ENCODE results near the gene KRTAP10-2. TPM values are rescaled to one million over a fixed set of nuclear protein-coding genes. Genes with fewer than 3 reads are reported as not detected.
"Not testable (repeated sequence)": the region's sequence is repeated elsewhere in the genome, so short reads cannot be mapped to it uniquely, and the experiment has no call there.

The KRTAP10-2 gene
- total RNA-seq, 1 donor from 2014 or later = not detected

- H3K4me3 Mint-ChIP-seq = no peak overlapping the region
- no peak overlapping the region for H3K27ac Mint-ChIP-seq (ENCODE audit: unreplicated experiment)
- H3K9me3 Mint-ChIP-seq = peaks cover 6% of the 10 kb centered on the region
- peaks cover 44% of the 10 kb centered on the region for H3K27me3 Mint-ChIP-seq (ENCODE audit: low read depth)
- TF ChIP-seq CTCF (conservative IDR thresholded peaks at IDR 0.05) = no peak
- DNase-seq (ENCODE audit: low read depth, low spot score) = no peak
- peaks cover 10% of the 10 kb centered on the region for H3K36me3 Mint-ChIP-seq (ENCODE audit: low read depth)
- peaks cover 12% of the 10 kb centered on the region for H3K4me1 Mint-ChIP-seq
These were observed 31.9 kb upstream of the KRTAP10-2 start for GRCh38 chr21:44583089-44583799.

- H3K4me1 Mint-ChIP-seq = peaks cover 12% of the 10 kb centered on the region
These were observed 30.8 kb upstream of the KRTAP10-2 start for GRCh38 chr21:44582055-44582454.

GRCh38 chr21:44581158-44581557, 29.9 kb upstream of the KRTAP10-2 start:
- H3K36me3 Mint-ChIP-seq (ENCODE audit: low read depth) = peaks cover 17% of the 10 kb centered on the region
- no peak for TF ChIP-seq CTCF (conservative IDR thresholded peaks at IDR 0.05)
- no peak overlapping the region for H3K4me3 Mint-ChIP-seq
- peaks cover 12% of the 10 kb centered on the region for H3K4me1 Mint-ChIP-seq
- no peak overlapping the region for H3K27ac Mint-ChIP-seq (ENCODE audit: unreplicated experiment)
- H3K9me3 Mint-ChIP-seq = peaks cover 12% of the 10 kb centered on the region
- no peak for DNase-seq (ENCODE audit: low read depth, low spot score)
- H3K27me3 Mint-ChIP-seq (ENCODE audit: low read depth) = peaks cover 28% of the 10 kb centered on the region

More at GRCh38 chr21:44582055-44582454, 30.8 kb upstream of the KRTAP10-2 start:
- no peak for TF ChIP-seq CTCF (conservative IDR thresholded peaks at IDR 0.05)
- H3K36me3 Mint-ChIP-seq (ENCODE audit: low read depth) = peaks cover 13% of the 10 kb centered on the region
- DNase-seq (ENCODE audit: low read depth, low spot score) = no peak
- H3K27me3 Mint-ChIP-seq (ENCODE audit: low read depth) = peaks cover 32% of the 10 kb centered on the region
- no peak overlapping the region for H3K4me3 Mint-ChIP-seq
- H3K9me3 Mint-ChIP-seq = peaks cover 10% of the 10 kb centered on the region
- no peak overlapping the region for H3K27ac Mint-ChIP-seq (ENCODE audit: unreplicated experiment)

- not testable (repeated sequence) for H3K4me3 Mint-ChIP-seq; H3K27ac Mint-ChIP-seq (ENCODE audit: unreplicated experiment); H3K4me1 Mint-ChIP-seq; DNase-seq (ENCODE audit: low read depth, low spot score)
- Mint-ChIP-seq H3K27me3 (ENCODE audit: low read depth) (peaks cover 21% of the 10 kb centered on the region), H3K9me3 (peaks cover 12% of the 10 kb centered on the region), H3K36me3 (ENCODE audit: low read depth) (peaks cover 17% of the 10 kb centered on the region)
These were observed 29.0 kb upstream of the KRTAP10-2 start, which contains the start of gene KRTAP10-5 for GRCh38 chr21:44580231-44580821. TSS of gene KRTAP10-5 (minus strand) at chr21:44580604. CDS start at chr21:44580578, 26 bp downstream.

DNA sequence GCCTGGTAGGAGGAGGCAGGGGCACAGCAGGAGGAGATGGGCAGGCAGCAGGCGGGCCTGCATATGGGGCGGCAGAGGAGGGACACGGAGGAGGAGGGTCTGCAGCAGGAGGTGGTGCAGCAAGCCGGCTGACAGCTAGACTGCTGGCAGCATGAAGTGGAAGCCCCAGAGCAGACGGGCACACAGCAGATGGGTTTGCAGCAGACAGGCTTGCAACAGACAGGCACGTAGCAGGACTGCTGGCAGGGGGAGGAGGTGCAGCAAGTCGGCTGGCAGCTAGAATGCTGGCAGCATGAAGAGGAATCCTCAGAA, 28.5 kb upstream of the KRTAP10-2 start:
- no peak for TF ChIP-seq CTCF (conservative IDR thresholded peaks at IDR 0.05)
- Mint-ChIP-seq H3K27ac (ENCODE audit: unreplicated experiment) (no peak overlapping the region), H3K4me3 (no peak overlapping the region), H3K36me3 (ENCODE audit: low read depth) (peaks cover 17% of the 10 kb centered on the region), H3K27me3 (ENCODE audit: low read depth) (peaks cover 18% of the 10 kb centered on the region), H3K4me1 (peaks cover 7% of the 10 kb centered on the region), H3K9me3 (peaks cover 12% of the 10 kb centered on the region)
- DNase-seq (ENCODE audit: low read depth, low spot score) = no peak
